GM18507 (cell line): ENCODE data around the gene CROCC.
"Not testable (repeated sequence)": the region's sequence is repeated elsewhere in the genome, so short reads cannot be mapped to it uniquely, and the experiment has no call there.

Experiments used
- DNase-seq: peaks from one replicate; pipeline ENCODE4 v3.0.0; 2011; ENCODE audit warnings: low read depth; ENCODE audit not compliant: insufficient read length; ENCODE audit errors: extremely low spot score
- FAIRE-seq: peaks from 2 replicates; lab custom pipeline; 2011; peaks lifted over from hg19 to GRCh38; lab: Jason Lieb, UNC

The CROCC gene

DNA sequence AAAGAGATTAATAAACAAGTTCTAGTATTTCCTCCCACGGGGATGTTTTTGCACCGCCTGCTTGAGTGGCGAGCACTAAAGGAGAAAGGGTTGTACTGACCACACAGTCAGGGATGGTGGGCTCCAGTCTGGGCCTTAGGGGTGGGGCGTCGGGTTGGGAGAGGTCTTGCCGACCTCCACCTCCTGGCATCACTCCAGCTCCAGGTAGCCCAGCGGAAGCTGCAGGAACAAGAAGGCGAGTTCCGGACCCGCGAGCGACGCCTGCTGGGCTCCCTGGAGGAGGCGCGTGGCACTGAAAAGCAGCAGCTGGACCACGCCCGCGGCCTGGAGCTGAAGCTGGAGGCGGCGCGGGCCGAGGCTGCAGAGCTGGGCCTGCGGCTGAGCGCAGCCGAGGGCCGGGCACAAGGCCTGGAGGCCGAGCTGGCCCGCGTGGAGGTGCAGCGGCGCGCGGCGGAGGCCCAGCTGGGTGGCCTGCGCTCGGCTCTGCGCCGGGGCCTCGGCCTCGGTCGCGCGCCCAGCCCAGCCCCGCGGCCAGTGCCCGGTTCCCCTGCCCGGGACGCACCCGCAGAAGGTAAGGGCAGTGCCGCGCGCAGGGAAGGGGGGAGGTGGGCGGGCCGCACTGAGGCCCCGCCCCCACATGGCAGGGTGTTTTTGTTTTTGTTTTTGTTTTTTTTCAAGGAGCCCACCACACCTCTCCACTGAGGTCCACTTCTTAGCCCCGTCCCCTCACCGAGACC lies 39.0 kb downstream of the CROCC start:
- FAIRE-seq, result peak; percentile 91
- DNase-seq, result peak; percentile 47

DNA sequence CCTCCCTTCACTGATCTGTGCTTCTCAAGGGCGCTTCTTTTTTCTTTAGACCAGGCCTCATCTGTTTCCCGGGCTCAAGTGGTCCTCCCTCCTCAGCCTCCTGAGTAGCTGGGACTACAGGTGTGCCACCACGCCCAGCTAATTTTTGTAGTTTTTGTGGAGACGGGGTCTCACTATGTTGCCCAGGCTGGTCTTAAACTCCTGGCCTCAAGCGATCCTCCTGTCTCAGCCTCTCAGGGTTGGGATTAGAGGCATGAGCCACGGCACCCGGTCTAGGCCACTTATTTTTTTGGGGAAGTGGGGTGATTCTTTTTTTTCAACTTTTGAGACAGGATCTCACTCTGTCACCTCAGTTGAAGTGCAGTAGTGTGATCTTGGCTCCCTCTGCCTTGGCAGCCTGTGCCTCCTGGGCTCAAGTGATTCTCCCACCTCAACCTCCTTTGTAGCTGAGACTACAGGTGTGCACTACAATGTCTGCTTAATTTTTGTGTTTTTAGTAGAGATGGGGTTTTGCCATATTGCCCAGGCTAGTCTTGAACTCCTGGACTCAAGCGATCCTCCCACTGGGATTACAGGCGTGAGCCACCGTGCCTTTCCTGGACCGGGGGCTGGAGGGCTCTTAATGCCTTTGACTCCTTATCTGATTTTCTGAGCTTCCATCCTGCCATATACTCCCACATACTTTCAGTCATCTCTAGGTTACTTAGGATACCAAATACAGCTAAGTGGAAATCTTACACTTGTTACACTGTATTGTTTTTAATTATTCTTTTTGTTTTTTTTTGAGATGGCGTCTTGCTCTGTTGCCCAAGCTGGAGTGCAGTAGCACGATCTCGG lies 39.8 kb downstream of the CROCC start:
- FAIRE-seq (no peak), DNase-seq (no peak)

DNA sequence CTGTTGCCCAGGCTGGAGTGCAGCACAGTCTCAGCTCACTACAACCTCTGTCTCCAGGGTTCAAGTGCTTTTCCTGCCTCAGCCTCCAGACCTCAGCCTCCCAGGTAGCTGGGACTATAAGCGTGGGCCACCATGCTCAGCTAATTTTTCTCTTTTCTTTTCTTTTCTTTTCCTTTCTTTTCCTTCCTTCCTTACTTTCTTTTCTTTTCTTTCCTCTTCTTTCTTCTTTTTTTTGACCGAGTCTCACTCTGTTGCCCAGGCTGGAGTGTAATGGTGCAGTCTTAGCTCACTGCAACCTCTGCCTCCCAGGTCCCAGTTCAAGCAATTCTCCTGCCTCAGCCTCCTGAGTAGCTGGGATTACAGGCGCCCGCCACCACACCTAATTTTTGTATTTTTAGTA lies 42.4 kb downstream of the CROCC start:
- DNase-seq, FAIRE-seq: not testable (repeated sequence)

DNA sequence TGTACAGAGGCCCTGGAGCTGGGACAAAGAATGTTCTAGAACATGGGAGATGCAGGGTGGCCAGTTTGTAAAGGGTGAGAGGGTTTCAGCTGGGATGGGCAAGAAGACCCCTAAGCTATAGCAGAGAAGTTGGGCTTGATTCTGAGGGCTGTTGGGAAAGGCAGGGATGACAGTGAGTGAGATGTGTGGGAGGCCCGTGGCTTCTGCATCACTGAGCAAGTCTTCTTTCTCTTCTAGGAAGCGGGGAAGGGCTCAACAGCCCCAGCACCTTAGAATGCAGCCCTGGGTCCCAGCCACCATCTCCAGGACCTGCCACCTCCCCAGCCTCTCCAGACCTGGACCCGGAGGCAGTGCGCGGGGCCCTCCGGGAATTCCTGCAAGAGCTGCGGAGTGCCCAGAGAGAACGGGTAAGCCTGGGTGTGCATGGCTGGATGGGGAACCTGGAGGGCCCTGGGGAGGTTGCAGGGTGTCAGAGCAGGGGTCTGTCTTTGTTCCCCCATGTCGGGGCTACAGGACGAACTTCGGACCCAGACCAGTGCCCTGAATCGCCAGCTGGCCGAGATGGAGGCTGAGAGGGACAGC lies 43.8 kb downstream of the CROCC start:
- FAIRE-seq (no peak), DNase-seq (no peak)

DNA sequence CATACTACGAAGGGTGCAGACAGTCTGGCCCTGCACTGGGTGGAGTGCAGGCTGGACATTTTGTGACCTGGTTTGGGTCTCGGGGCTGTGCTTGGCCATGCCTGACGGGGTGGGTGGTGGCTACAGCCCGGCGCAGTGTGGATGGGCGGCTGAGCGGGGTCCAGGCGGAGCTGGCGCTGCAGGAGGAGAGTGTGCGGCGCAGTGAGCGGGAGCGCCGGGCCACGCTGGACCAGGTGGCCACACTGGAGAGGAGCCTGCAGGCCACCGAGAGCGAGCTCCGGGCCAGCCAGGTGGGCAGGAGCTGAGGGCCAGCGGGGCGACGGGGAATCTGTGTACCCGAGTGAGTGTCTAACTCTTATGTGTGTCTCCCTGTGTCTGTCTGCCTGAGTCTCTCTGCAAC lies 44.6 kb downstream of the CROCC start:
- FAIRE-seq (no peak), DNase-seq (no peak)

DNA sequence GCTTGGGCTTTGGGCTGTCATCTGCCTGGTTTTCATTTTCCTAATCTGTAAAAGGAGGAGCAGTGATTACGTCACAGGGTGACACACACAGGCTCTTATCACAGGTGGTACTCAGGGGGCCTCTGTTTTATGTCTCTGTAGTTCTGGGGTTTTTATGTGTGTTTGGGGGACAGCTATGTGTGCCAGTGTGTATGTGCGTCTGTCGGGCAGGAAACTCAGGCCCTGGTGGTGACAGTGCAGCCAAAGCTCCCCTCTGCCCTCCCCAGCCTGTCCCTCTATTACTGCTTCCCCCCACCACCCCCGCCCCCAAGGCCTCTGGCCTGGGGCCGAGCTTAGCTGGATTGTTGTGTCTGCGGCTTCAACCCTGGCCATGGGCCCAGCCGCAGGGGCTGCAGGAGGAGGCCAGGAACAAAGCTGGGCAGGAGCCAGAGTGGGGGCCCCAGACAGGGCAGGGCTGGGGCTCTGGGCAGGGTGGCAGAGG lies 45.4 kb downstream of the CROCC start:
- no peak for FAIRE-seq
- DNase-seq, result no peak

DNA sequence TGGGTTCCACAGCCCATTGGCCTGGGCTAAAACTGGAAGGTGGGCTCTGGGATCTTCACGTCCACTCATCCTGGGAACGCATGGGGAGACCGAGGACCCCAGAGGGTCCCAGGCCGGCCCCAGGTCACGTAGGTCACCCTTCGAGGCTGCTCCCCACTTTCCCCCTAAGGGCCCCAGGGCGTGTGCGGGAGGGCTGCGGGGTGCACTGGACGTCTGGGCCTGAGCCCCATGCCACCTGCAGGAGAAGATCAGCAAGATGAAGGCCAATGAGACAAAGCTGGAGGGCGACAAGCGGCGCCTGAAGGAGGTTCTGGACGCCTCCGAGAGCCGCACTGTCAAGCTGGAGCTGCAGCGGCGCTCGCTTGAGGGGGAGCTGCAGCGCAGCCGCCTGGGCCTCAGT lies 46.2 kb downstream of the CROCC start:
- FAIRE-seq (no peak), DNase-seq (no peak)

DNA sequence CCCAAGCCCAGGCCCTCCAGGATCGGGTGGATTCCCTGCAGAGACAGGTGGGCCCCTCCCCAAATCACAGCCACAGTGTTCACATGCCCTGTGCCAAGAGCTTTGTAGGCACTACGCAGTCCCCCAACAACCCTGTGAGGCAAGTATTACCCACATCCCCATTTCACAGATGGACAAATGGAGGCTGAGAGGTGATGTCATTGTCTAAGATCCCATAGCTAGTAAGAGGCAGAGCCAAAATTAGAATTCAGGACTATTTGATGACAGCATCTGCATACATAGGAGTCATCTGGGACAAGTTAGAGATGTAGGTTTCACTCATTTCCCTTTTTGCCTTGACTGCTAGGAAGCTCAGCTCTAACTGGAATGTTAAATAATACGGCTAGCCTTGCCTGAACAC lies 46.6 kb downstream of the CROCC start:
- FAIRE-seq (no peak), DNase-seq (no peak)

DNA sequence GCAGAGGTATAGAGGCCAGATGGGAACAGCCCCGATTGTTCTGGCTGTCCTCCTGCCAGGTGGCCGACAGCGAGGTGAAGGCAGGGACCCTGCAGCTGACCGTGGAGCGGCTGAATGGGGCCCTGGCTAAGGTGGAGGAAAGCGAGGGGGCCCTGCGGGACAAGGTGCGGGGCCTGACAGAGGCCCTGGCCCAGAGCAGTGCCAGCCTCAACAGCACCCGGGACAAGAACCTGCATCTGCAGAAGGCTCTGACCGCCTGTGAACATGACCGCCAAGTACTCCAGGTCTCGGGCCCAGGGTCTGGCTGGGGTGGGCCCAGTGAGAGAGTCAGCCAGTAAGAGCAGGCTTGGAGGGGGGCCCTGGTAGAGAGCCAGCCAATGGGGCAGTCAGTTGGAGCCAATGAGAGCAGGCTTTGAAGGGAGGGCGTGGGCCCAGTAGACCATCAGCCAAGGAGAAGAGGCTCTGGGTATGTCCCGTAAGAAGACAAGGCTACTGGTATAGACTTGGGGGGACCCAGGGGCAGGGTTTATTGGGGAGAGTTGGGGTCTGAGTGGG lies 47.4 kb downstream of the CROCC start:
- DNase-seq (no peak), FAIRE-seq (no peak)

DNA sequence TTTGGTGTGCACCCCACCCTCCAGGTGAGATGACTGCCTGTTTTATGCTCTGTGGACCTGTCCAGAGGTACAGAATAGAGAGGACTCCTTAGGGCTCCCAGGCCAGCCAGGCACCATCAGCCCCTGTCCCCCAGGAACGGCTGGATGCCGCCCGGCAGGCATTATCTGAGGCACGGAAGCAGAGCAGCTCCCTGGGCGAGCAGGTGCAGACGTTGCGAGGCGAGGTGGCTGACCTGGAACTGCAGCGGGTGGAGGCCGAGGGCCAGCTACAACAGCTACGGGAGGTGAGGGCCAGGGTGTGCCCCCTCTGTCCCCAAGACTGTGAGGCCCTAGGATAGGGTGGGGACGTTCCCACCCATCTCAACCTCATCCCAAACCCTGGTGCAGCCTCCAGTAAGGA lies 47.9 kb downstream of the CROCC start:
- FAIRE-seq, result no peak
- no peak for DNase-seq

DNA sequence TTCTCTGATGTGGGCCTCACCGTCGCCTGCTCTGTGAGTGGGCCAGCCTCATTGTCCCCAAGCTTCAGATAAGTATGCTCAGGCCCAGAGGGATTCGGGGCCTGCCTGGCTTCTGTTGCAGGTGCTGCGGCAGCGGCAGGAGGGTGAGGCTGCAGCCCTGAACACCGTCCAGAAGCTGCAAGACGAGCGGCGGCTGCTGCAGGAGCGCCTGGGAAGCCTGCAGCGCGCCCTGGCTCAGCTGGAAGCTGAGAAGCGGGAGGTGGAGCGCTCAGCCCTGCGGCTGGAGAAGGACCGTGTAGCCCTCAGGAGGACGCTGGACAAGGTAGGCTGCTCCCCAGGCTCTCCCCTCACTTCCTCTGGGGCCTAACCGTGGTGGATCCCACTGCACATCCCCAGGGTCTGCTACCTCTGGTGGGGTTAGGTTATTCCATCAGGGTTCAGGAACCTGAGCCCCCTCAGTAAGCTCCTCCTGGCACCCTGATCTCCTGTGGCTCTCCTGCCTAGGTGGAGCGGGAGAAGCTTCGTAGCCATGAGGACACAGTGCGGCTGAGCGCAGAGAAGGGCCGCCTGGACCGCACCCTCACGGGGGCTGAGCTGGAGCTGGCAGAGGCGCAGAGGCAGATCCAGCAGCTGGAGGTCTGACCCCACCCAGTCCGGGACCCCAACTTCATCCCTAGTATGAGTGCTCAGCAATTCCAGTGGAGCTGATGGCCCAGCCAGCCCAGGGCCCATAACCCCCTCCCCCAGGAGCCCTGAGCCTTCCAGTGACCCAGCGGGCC lies 48.6 kb downstream of the CROCC start:
- FAIRE-seq (no peak), DNase-seq (no peak)

DNA sequence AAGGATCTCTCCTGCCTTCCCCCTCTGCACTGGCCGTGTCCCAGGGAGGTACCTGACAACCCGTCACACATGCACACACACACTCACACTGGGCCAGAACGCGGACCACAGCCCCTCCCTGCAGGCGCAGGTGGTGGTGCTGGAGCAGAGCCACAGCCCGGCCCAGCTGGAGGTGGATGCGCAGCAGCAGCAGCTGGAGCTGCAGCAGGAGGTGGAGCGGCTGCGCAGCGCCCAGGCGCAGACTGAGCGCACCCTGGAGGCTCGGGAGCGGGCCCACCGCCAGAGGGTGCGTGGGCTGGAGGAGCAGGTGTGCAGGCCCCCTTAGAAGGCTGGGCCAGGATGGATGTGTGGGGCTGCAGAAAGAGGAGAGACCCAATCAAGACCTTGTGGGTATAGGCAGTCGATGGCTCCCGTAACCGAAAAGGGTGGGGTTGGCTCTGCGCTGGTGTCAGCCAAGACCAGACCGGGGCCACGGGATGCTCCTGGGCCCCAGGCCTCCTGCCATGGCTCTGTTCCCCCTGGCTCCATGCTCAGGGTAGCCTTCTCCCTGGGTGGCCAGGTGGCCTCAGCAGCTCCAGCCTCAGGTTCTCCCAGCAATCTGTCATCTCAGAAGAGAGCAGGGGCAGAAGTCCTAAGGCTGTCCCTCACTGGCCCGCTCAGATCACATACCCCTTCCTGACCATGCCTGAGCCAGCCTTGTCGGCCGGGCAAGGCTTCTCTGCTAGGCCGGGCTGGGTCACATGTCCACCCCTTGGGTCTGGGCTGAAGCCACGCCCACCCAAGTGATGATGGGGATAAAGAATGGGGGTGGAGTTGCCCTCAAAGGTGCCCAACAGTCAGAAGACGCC lies 49.8 kb downstream of the CROCC start:
- DNase-seq, result no peak
- no peak for FAIRE-seq

DNA sequence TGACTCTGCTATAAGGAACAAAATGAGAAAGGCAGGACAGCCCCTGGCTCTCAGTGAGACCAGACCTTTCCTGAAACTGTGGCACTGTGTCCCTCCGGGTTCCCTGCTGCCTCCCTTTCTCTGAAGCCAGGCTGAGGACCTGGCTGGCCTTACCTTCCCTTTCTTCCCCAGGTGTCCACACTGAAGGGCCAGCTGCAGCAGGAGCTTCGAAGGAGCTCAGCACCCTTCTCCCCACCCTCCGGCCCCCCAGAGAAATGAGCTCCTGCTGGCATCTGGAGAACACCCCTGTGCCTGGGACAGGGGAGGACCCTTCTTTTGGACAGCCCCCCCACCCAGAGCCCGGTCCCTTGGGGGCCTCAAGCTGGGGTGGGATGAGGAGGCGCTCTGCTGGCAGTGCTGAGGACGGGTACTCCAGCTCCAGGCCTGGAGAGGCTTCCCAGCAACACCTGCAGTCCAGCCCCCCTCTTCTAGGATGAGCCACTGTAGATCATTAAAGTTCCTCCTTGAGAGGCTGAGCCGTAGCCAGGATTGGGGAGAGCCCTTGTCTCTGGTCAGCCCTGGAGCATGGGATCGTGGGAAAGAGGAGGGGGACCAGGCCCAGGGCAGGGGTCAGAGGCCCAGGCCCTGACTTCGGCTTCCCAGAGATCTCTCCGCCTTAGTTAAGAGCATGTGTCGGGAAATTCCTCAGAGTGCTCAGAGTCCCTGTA lies 50.6 kb downstream of the CROCC start:
- FAIRE-seq (no peak), DNase-seq (no peak)

DNA sequence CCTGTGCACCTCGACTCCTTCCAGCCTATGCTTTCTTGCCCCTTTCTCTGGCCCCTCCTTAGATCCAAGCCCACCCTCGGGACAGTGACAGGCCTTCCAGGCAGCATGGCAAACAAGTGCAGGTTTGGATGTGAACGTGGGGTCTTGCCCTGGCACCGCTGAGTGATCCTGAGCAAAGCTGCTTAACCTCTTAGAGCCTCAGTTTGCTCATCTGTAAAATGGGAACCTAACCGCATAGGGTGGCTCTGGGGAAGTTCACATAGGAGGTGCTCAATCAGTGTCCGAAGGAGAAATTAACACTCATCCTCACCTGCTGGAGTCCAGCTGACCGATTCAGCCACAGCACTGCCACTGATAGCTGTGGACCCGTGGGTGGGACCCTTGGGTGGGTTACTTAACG lies 51.5 kb downstream of the CROCC start:
- no peak for FAIRE-seq
- DNase-seq, result no peak

DNA sequence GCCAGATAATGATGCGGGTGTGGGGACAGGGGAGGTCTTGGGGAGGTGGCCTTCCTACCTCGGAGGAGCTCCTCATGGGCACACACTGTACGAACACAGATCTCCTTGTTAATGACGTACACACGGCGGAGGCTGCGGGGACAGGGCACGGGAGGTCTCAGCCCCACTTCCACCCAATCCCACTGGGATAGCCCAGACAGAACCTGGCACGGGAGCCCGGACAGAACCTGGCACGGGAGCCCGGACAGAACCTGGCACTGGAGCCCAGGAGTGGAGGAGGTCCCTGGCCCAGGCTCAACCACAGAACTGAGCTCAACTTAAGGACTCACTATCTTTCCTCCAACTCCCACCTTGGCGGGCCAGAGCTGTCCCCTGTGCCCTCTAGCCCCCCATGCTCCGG lies 53.5 kb downstream of the CROCC start:
- DNase-seq (no peak), FAIRE-seq (no peak)

DNA sequence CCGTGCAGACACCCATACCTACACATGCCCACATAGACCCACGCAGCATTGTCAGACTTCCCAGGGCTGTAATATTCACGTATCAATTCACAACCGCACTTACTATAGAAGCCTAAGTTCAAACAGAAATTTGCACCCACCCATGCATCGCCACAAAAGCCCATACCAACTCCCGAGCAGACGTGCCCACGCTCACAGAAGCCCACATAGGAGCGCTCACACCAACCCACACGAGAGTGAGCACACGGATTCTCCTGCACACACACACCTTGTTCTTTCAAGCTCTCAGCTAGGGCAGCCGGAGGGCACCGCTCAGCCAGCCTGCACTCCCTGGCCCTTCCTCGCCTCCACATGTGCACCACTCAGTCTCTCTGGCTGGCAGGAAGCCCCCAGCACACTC lies 54.1 kb downstream of the CROCC start:
- FAIRE-seq (no peak), DNase-seq (no peak)

DNA sequence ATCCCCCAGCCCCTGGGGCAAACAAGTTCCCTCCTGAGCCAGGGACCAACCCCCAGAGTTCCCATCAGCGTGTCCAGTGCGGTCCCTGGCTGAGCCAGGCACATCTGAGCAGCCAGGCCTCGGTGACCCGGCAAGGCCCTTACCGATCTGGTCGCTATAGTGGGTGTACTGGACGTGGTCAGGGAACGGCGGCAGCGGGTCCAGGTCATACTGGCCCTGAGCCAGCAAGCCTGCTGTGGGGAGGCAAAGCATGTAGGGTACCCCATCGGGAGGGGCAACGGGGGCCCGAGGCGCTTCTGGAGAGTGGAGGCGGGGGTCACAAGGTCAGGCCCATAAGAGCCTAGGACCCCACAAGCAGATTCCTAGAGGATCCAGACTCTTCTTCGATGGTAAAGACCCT lies 55.2 kb downstream of the CROCC start:
- FAIRE-seq, result no peak
- no peak for DNase-seq

DNA sequence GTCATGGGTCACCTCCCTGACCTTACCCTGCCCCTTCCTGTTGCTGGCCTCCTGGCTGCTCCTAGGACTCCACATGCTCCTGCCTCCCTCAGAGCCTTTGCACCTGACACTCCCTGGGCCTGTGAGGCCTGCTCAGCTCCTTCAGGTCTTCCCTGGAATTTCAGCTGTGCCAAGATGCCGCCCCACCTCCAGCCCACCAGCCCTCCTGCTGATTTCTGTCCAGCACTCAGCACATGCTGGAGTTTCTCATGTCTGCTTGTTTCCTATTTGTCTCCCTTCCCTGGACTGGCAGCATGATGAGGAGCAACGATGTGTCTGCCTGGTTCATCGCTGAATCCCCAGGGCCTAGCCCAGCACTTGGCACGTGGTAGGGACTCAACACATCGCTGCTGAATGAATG lies 55.6 kb downstream of the CROCC start:
- FAIRE-seq (no peak), DNase-seq (no peak)
